GM18507 (cell line): Measurements from ENCODE around the gene MTG1.
"Not testable (repeated sequence)": the region's sequence is repeated elsewhere in the genome, so short reads cannot be mapped to it uniquely, and the experiment has no call there.

Source experiments
- DNase-seq: peaks from one replicate; pipeline ENCODE4 v3.0.0; 2011; ENCODE audit warnings: low read depth; ENCODE audit not compliant: insufficient read length; ENCODE audit errors: extremely low spot score
- FAIRE-seq: peaks from 2 replicates; lab custom pipeline; 2011; peaks lifted over from hg19 to GRCh38; lab: Jason Lieb, UNC

MTG1 gene

DNA sequence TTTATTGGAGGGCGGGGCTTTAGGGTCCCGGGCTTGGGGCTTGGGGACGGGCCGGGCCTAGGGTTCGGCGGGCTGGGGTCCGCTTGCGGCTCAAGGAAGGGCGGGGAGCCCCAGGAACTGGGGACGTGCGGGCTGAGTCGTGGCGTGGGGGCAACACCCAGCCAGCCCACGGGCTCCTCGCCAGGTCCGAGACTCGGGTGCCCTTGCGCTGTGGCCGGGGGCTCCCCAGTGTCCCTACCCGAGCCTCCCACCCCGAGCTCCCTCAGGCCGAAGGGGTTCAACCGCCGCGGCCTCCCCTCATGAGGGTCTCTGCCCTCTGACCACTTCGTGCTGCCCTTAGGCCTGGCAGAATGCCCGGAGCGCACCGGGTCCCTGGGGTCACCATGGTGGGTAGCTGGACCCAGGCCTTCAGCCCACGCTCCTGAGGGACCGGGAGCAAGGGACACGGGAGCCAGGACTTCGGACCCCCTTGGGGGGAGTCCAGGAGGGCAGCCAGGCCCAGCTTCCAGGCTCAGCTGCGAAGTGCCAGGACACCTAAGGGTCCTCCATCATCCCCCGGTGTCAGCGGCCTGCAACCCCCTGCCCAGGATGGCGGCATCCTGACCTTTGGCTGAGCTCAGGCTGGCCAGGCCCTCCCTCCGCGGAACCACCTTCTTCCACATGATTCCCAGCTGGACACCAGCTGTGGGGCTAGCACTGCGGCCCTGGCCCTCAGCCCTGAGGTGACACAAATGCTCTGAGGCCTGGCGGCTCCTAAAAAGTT, 35.6 kb upstream of the MTG1 start:
- DNase-seq (no peak), FAIRE-seq (no peak)

DNA sequence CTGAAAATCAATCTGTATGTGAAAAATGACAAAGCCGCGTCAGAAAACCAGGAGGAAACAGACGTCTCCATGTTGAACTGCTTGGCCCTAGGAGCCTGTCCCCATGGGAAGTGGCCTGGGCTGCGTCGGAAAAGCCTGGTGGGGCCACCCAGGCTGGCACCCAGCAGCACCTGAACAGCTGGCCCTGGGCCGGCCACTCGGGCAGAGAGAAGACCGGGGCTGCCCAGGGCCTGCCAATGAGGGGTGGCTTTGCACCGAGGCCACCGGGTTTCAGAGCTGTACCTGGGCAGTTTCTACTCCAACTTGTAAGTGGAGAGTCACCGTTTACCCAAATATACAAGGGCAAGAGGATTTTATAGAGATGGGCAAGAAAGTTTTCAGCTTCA, 35.0 kb upstream of the MTG1 start:
- no peak for DNase-seq
- FAIRE-seq: no peak

DNA sequence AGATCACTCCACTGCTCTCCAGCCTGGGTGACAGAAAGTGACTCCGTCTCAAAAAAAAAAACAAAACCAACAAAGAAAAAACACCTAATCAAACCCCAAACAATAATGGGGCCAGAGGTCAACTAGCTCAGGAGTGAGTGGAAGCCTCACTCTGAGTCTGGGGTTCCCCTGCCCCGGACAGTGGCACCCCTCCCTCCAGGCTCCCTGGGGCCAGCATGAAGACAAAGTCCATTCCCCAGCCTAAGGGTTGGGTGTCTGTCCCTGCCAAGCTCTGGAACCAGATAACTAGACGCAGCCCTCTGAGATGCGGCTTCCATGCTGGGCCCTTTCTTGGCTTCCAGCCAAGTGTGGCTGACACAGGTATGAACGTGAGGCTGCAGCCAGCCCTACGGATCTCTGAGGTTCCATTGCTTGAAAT, 34.4 kb upstream of the MTG1 start:
- DNase-seq (no peak), FAIRE-seq (no peak)

DNA sequence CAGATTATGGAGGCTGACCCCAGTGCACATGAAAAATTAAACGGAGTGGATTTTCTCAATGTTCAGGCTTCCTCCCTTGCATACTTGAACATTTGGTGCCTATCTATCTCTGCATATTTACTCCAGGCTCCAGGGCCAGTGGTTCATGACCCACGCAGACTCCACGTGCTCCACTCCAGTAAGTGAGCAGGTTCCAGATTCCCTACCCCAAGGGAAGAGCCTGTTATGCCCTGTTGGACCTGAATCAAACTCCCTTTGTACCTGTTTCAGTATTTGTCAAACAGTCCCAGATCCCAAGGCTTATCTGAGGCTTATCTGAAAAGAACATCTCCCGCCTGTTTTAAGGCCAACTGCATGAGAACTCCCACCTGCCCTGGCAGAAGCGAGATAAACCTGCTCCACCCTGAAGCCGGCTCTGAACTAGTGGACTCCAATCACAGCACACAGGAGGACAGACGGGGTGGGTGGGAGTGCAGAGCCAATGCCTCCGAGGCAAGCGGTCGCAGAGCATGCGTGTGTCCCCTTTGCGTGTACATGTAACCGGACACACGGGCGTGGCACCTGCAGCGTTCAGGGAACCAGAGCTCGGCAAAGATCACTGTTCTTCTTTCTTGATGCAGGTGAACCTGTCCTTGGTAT, 33.9 kb upstream of the MTG1 start:
- DNase-seq (no peak), FAIRE-seq (no peak)

DNA sequence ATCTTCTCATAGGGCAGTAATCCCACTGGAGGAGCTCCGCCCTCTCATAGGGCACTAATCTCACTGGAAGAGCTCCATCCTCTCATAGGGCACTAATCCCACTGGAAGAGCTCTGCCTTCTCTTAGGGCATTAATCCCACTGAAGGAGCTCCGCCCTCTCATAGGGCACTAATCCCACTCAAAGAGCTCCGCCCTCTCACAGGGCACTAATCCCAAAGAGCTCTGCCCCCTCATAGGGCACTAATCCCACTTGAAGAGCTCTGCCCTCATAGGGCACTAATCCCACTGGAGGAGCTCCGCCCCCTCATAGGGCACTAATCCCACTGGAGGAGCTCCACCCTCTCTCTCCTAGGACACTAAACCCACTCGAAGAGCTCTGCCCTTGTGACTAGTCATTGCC, 32.7 kb upstream of the MTG1 start:
- DNase-seq: no peak
- FAIRE-seq: no peak

DNA sequence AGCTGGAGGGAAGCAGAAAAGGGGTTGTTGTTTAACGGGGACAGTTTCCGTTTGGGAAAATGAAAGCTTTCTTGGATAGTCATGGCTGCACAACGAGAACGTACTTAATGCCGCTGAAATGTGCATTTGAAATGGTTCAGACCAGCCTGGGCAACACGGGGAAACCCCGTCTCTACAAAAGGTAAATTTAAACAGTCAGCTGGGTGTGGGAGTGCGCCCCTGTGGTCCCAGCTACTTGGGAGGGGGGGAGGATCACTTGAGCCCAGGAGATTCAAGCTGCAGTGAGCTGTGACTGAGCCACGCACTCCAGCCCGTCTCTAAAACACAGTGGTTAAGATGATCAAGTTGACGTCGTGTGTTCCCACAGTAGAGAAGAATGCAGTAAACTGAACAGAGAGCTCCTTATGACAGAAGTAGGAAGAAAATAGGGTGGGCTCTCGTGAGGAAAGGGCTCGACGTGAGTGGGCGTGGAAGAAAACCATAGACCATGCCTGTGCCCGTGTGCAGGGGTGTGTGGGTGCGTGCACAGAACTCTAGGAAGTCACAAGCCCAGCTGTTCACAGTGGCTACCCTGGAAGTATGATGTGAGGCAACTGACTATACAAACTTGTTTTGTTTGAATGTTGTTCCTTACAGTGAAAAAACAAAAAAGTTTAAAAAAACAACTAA, 32.0 kb upstream of the MTG1 start:
- FAIRE-seq (peak; percentile 65), DNase-seq (no peak)

DNA sequence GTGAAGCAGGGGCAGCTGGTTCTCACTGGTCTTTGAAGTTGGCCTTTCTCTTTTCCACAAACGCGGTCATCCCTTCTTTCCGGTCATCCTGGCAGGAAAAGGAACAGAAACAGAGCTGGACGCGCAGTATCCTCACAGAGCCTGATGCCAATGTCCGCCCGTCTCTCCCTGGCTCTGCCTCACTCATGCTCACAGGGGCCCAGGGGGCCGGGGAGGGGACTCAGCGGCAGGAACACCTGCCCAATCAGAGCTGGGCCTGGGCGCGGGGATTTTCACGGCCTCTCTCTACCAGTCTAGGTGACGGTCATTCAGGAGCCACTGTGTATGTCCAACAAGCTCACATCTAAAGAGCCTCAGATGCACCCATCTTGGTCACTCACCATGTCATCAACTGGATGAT, 31.1 kb upstream of the MTG1 start:
- DNase-seq: no peak
- no peak for FAIRE-seq

DNA sequence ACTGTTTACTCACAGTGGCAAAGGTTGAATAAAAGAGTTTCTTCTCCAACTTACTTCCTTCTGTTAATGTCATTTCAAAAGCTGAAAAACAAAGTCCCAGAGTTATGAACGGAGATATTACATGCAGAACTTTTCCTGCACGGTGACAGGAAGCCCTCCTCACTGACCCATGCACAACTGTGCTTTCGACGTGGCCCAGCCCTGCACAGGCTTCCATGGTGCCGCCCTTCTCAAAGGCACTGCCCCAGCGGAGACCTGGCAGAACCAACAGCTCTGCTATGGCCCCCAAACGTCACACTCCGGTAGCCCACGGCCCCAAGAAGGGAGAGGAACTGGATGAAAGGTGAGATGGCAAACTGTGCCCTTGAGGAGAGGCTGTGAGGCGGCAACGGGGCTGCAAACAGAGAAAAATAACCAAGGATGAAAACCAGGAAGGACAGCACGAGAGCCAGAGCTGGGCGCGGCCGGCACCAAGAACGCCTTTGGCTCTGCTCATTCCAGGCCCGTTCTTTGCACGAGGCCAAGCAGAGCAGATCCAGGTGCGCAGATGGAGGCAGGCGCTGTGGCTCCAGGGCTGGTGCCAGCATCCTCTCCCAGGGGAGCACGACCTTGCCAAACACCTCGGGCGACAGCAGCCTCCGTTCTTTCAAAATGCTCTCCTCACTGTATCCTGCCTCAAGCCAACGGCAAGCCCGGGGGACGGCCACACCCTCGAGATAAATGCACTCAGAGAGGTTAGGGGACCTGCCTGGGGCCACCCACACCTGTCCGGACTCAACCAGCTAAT, 29.1 kb upstream of the MTG1 start:
- FAIRE-seq (no peak), DNase-seq (no peak)

DNA sequence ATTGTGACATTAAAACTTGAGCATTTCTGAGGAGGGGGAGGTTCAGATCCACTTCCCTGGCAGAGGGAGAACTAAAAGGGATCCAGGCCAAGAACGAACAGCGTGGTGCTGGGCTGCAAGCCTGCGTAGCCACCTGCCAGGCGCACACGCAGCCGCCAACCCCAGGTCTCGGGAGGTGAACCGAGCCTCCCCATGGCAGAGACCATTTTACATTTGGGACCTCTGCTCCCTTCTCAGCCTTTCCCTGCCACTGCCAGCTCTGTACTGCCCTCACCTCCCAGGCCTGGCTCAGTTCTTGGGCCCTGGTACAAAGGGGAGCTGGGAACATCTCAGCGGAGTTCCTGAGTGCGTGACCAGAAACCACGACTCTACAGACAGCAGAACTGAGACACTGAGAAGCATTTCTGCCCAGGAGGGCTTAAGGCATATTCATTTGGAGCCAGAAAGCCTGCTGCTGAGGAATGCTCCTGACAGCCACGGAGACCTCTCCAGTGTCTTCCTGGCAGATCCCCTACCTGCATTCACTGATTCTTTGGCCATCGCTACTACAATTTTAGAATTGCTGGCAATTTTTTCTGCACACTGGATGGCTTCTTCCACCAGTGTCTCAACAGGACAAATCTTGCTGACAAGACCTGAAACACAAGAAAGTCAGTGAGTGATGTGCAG, 28.4 kb upstream of the MTG1 start:
- DNase-seq (no peak), FAIRE-seq (no peak)

DNA sequence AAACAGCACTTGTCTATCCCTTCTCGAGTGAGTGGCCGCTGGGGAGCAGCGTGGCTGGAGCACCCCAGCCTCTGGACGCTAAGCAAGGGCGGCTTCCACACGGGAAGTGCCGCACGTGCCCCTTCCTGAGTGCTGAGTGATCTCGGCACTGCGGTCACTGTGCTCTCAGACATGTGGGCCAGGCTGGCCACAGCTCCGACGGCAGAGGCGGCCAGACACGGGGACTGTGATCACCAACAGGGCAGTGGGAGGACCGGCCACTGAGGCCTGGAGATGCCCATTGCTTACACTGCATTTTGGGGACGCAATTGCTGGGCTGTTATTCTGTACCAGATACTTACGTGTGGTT, 27.9 kb upstream of the MTG1 start:
- DNase-seq: no peak
- no peak for FAIRE-seq

DNA sequence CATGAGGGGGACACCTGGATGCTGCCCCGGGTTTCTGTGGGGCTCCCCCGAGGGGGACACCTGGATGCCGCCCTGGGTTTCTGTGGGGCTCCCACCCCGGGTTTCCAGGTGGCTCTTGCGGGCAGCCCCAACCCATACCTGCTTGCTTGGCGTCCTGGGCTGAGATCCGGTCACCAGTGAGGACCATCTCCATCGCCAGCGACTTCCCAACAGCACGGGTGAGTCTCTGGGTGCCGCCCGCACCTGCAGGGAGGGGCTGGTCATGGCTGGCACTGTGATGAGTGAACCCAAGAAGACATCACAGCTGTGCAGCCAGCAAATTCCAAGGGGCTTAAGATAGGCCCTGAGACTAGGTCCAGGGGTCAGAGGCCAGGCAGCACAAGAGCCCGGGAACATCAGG, 27.2 kb upstream of the MTG1 start:
- no peak for DNase-seq

DNA sequence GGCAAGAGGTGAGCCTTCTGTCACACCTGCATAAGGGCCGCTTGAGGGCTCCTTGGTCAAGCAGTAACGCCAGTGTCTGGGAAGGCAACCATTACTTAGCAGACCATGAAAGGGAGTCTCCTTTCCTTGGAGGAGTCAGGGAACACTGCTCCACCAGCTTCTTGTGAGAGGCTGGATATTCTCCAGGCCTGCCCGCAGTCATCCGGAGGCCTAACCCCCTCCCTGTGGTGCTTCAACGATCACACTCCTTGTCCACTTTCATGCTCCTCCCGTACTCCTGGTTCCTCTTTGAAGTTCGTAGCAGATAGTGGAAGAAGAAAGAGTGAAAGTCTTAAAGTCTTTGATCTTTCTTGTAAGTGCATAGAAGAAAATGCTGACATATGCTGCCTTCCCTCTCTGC, 26.5 kb upstream of the MTG1 start:
- DNase-seq, FAIRE-seq: not testable (repeated sequence)

More for the DNA sequence above, 27.2 kb upstream of the MTG1 start:
- no peak for FAIRE-seq

DNA sequence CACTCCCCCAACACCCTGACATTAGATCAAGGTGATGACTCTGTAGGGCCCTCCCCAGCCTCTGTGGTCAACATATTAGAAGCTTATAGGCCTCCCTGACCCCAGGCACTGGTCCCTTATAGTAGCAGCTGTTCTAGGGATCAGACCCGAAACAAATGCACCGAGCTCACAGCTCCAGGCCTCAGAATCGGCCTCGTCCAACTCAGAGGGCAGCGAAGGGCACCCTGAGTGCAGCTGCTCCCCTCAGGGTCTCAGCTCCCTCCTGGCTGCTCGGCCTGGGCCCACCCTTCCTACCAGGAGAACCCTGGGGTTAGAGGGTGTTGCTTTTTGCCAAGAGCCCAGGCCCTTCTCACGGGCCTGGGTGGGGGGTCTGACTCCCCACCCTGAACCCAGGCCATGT, 25.8 kb upstream of the MTG1 start:
- DNase-seq (no peak), FAIRE-seq (no peak)

DNA sequence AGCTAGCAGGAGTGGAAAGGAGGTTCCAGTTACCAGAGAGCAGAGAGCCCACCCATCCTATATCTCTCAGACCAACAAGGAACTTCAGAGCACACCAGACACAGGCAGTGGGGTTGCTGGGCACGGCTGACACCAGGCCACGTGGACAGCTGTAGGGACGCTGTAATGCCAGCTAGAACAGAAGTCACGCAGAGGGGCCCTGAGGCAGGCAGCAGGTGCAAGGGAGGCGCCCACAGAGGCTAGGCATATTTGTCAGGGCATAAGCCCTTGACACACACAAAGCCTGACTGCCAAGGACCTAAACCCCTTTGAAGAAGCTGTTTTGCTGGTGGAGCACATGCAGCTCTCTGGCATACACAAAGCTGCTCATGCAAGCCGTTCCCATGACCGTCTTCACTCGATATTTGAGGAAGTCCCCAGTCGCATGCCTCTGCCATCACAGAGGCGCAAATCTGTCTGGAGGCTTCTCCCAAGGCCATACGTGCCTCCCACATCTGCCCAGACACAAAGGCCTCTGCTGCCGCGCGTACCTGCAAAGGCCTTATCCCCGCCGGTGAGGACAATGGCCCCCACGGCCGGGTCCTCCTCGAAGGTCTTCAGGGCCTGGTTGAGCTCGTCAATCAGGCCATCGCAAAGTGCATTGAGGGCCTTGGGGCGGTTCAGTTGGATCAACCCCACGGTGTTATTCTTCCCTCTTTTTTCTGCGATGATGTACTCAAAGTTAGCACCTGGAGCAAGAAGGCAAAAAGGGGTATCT, 23.7 kb upstream of the MTG1 start:
- FAIRE-seq: no peak
- DNase-seq: no peak

DNA sequence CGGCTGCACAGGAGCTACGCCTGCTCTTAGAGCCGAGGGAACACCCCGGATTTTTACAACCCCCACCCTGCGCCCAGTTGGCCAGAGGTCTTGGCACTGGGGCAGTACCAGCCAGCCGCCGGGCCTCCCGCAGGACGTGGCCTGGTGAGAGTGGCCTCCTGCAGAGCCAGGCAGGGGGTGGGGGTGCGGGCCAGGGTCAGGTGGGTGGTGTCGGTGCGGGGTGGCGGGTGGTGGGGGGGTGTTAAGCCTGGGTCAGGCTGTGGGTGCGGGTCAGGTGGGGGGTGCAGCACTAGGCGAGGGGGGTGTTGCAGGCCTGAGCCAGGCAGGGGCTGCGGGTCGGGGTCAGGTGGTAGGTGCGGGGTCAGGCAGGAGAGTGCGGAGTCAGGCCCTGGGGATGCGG, 21.4 kb upstream of the MTG1 start:
- no peak for DNase-seq
- FAIRE-seq: no peak

DNA sequence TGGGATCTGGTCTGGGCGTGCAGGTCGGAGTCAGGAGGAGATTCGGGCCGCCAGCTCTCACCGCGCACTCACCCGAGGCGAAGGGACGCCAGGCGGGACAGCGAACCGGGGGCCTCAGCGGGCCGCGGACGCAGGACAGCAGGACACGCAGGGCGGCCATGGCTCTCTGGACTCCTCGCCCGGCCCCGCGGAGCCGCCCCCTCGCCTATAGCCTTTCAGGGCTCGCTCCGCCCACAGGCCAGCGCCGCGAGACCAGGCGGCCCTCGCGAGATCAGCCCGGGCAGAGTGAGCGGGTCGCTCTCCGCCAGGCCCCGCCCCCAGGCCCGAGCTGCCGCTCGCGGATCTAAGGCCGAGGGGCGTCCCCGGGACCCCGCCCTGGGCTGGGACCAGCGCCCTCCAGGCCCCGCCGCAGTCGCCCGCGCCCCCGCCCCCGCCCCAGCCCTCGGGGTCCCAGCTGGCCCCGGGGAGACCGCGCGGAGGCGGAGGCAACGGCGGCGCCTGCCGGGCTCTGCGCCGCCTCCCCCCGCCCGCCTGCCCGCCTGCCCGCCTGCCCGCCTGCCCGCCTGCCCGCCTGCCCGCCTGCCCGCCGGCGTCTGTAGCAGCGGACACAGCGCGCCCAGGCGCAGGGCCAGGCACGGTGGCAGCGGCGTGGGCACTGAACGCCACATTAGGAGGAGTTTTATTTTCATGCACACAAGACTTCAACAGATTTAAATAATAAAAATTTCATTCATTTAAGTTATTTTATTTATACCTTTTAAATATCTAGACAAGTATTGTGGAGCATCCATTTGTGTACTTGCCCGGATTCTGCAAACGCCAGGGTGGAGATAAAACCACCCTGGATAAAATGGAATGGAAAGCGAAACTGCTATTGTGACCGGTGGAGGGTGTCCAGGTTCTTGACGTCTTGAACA, 20.5 kb upstream of the MTG1 start, which contains the start of gene ECHS1:
TSS of gene ECHS1 (minus strand) at position 181 of the 917 bp plus-strand sequence. CDS start at position 160, 21 bp downstream.
- peak; percentile 99 for DNase-seq
- FAIRE-seq: peak; percentile 93

DNA sequence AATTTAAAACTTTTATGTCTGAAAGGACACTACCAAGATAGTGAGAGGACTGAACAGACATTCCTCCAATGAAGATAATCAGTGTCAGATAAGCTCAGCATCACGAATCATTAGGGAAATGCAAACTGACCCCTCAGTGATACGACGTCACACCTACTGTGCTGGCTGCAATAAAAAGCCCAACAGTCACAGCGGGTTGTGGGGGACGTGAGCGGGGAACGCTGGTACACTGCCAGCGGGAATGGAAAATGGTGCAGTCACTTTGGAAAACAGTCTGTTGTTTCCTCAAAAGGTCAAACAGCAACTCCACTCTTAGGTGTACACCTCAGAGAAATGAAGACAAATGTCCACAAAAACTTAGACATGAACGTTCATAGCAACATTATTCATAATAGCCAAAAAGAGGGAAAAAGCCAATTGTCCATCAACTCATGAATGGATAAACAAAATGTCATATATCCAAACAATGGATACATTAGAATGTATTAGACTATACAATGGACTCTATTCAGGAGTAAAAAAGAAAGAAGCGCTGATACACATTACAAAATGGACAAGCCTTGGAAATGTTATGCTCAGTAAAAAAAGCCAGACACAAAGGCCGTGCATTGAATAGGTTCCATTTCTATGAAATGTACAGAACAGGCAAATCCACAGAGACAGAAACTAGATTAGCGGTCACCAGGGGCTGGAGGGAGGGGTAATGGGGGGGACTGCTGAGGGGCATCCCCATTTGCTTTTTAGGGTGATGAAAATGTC, 18.4 kb upstream of the MTG1 start:
- DNase-seq (no peak), FAIRE-seq (no peak)
